ENCODE measurements around the gene JHY.
A peak's percentile ranks its signal among the peaks of the same experiment; 100 is the strongest.

The JHY gene

GRCh38 chr11:122872046-122872445, 10.5 kb upstream of the JHY start:
- no peak for DNase-seq

DNA sequence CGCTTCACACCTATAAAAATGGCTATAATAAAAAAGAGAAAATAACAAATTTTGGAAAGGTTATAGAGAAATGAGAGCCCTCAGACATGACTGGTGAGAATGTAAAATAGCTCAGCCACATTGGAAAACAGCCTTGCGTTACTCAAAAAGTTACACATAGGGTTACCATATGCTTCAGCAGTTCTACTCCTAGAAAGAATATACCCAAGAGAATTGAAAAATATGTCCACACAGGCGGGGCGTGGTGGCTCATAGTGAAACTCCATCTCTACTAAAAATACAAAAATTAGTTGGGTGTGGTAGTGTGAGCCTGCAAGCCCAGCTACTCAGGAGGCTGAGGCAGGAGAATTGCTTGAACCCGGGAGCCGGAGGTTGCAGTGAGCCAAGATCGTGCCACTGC, 7.6 kb upstream of the JHY start:
- peak; percentile 37 for DNase-seq

DNA sequence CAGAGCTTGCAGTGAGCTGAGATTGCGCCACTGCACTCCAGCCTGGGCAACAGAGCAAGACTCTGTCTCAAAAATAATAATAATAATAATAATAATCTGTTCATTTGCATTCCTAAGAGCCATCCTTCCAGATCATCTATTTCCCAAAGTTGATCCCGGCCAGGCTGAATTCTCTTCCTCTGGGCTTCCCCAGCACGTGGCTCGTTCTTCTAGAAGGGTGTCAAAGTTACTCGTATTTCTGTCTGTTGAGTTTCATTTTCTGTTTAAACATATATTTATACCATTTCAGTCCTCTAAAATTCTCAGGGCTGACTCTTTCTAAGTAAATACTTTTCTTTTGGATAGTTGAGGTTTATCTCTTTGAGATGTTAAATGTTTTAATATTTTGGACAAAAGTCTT, 4.8 kb upstream of the JHY start:
- no peak for DNase-seq

DNA sequence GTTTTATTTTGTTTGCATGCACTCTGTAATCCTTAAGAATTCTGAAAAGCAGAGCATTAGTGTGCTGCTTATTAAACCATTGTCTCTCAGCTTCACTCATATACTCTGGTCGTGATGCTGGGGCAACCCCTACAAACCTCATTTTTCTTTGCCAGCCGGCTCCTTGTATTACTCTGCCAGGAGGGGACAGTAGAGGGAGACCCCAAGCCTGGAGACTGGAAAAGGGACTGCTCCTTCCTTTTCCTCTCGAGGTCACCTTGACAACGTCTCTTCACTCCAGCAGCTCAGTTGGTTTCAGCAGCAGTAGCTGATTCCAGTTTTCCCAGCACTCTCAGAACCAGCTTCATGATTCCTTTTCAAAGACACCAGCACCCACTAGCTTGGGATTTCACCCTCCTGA, 2.8 kb upstream of the JHY start:
- DNase-seq, result no peak

DNA sequence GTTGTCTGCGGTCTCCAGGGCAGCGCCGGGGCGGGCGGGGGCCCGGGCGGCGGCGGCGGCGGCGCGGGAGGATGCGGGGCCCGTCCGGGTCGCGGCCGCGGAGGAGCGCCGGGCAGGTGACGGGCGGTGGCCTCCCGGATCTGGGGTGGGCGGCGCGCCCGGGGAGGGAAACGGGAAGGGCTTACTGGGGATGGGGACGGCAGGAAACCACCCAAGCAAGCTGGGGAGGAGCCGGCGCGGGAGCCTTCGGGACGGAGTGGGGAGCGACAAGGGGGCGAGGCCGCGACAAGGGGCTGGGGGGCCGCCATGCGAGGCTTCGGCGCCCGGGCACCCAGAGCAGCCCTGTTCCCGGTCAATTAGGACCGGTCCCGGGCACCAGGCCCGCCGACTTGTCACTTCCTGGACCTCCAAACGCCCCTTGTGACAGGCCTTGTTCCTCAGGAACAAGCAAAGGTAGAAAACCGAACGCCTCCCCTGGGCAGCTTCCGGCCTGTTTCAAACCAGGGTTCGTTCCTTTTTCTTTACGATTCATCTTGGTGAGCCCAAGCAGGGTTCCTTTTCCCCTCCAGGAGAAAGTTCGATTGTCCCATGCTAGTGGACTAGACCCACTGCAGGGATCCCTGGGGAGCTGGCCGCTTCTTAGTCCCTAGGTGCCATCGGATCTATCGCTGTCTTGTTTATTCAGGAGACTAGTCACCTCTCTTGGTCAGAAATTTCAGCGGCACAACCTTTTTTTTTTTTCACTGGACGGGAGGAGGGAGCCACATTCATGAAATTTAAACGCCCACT, 492 bp downstream of the JHY start:
- no peak for DNase-seq

GRCh38 chr11:122883646-122883979, 1.1 kb downstream of the JHY start:
- DNase-seq, result peak; percentile 93

DNA sequence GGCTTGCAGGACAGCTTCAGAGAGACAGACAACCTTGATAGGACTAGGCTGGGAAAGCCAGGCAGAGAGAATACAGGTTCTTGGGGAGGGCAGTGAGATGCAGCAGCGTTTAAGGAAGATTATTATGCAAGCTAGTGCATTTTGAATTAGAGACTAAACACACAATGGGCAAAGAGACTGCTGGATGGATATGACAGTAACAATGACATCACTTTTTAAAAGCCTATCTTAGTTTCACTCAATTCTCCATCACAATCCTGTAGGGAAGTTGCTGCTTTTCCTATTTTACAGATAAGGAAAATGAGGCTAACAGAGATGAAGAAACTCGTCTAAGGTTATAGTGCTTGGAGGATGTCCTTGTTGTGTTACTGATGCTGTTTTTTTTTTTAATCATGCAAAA, 5.6 kb downstream of the JHY start:
- no peak for DNase-seq

DNA sequence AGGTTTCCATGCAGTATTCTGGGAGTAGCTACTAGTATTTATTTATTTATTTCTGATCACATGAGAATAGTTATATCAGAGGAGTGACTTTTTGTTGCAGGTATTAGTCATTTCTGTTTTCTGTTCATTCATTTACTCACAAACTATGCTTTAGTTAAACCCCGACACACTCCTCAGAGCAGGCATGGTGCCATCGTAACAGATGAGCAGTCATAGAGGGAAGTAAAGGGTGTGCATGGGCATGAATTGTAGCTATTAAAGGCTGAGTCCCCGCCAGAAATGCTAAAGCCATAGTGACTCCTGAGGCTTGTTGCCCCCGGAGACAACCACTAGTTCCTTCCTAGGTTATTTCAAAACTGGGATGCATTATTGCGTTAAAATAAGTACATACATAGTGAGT, 10.6 kb downstream of the JHY start:
- DNase-seq, result no peak

- no peak for DNase-seq
Measured at GRCh38 chr11:122895563-122895962, 13.0 kb downstream of the JHY start.

DNA sequence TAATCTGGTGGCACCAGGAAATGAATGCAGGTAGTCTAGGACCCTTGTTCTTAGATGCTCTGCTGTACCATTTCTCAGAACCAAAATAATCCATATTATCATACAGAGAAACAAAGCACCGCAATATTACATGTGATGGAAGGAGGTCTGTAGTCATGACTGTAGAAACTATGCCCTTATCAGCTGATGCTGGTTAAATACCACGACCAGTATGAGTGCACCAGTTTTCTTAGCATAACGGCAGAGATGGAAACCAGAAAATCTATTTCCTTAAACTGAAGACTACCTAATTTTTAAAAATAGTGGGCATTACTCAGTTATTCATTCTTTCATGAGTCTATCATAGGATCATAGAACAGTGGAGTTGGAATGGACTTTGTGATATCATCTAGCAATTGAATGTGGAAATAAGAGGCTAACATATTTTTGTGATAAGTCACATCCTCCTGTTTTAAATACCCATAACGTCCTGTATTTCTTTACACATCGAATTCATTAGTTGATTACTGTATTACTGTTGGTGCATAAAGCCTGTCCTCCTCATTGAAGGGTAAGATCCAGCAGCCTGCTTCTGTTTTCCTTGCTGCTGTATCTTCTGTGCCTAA, 15.1 kb downstream of the JHY start:
- DNase-seq, result peak; percentile 61

DNA sequence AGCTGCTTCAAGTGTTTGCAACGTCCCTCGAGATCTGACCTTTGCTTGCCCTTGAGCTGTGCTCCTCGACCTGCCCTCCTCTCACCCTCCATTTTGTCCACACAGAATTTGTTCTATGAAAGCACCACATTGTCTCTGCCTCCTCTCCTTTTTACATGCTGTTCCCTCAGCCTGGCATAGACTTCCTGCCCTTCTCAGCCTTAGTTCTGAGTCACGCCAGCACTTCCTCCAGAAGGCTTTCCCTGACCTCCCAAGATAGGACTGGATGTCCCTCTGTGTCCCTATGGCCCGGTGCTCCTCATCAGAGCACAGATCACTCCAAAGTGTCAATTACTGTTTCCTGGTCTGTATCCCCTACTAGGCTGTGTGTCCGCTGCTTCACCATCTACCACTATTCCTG, 16.2 kb downstream of the JHY start:
- no peak for DNase-seq

DNA sequence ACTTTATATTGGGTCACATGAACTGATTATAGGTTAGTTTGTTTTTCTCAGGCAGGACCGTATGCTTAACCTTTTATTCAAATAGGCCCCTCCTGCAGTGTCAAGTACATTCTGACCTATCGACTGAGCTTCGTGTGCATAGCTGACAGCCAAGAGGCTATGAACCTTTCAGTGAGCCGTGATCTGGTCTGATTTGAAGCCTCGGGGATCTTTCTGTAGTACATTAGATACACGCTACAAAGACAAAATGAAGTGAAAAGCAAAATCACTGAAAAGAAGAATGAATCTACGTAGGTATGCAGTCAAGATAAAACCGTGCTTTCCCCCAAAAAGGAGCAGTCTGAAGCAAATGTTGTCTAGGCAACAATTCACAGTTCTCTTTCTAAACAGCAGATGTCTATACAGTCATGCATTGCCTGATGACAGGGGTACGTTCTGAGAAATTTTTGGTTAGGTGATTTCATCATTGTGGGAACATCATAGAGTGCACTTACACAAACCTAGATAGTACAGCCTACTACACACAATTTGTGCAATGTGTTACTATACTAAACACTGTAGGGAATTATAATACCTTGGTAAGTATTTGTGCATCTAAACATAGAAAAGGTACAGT, 18.1 kb downstream of the JHY start:
- DNase-seq, result no peak

DNA sequence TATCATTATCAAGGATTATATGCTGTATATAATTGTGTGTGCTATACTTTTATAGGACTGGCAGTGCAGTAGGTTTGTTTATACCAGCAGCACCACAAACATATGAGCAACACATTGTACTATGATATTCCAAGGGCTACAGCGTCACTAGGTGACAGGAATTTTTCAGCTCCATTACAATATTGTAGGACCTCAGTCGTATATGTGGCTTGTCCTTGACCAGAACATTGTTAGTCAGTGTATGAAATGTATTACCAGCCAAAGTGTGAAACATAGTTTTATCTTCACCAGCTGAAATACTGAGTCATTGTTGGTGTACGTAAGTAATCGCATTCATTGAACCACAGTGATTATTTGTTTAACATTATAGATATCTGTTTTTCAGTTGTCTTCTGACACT, 20.4 kb downstream of the JHY start:
- no peak for DNase-seq

GRCh38 chr11:122910775-122911174, 28.2 kb downstream of the JHY start:
- peak; percentile 6 for DNase-seq

- DNase-seq, result peak; percentile 20
Measured at GRCh38 chr11:122917311-122917710, 34.8 kb downstream of the JHY start.

- no peak for DNase-seq
Measured at GRCh38 chr11:122918734-122919133, 36.2 kb downstream of the JHY start.

DNA sequence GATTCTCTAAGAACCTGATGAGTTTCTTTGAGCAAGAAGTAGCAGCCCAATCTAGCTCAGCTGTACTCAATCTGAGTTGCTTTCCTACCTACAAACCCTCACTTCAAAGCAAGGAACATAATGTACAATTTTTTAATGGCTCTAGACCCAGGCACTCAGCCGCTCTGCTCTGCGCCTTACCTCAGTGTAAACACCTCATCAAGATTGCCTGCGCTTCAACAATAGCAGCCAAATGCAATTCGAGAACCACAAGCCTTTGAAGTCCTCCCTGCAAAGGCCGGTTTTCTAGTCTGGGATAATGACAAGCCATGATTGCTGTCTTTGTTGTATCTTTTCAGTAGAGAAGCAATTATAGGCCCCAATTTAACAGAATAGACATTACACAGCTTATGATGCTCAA, 38.0 kb downstream of the JHY start:
- no peak for DNase-seq

GRCh38 chr11:122922893-122923292, 40.3 kb downstream of the JHY start:
- no peak for DNase-seq

GRCh38 chr11:122923302-122923701, 40.7 kb downstream of the JHY start:
- no peak for DNase-seq

DNA sequence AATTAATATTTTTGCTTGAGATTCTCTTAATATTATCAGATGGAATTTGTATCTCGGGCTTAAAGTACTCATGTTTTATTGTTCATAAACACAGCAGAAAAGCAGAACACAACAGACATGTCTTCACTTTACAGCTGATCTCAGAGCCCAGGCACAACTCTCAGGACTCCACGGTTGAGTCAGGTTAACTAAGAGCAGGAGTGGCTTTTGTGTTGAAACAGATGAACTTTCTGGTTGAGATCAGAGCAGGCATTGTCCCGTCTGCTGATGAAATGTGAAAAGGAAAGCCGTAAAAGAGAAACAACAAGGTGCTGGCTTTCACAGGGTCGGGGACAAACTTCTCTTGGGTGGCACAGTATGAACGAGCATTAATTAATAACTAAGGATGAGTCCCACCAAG, 49.0 kb downstream of the JHY start:
- no peak for DNase-seq

DNA sequence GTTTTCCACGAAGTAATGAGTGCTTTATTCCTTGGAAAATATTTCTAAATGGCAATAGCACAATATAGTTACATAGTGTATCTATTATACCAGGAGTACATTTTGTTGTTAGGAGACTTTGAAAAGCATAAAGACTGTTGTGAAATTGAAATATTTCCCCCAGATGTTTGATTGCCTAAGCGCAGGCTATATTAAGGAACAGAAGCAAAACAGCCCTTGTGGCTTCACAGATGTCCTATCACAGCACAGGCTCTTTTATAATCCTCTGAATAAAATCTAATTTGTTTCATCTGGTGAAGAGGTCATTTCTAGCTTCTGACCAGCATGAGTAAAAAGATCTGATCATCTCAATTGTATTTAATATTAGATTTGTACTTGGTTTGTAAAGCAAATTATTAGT, 50.9 kb downstream of the JHY start:
- DNase-seq, result no peak

GRCh38 chr11:122937983-122938382, 55.4 kb downstream of the JHY start:
- no peak for DNase-seq

DNA sequence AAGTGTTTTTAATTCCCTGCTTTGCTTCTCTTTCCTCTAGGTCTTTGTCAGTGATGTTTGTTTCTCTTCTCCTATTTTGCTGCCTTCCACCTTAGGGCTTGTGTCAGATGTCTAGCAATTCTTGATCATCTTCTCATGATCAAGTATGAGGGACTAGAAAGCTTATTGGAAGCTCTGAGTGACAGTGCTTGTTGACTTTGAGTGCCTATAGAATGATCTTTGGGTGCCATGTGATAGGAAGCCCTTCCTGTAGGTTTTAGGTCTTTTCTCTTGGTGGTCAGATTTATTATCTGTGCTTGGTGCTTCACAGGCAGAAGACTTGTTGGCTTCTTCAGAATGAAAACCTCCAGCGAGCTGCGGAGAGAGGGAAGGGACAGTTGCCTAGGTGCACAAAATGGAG, 56.0 kb downstream of the JHY start:
- no peak for DNase-seq

DNA sequence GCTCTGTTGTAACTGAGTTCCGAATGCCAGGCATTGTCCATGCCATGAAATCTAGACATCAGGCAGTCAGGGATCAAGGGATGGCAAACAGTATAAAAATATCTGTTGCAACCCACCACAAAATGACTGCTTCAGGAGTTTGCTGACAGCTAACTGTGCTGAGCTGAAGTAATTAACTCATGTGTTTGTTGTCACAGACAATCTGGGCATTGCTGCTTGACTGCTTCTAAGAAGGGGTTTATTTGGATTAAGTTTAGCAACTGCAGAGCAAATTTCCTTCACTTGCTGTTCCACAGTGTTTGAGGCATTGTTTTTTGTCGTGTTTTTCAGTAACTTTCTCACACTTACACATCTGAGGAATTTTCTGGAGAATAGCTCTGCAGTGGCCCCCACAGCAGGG, 68.7 kb downstream of the JHY start:
- no peak for DNase-seq
